Measurements from ENCODE around the gene IMPDH1.

The IMPDH1 gene

DNA sequence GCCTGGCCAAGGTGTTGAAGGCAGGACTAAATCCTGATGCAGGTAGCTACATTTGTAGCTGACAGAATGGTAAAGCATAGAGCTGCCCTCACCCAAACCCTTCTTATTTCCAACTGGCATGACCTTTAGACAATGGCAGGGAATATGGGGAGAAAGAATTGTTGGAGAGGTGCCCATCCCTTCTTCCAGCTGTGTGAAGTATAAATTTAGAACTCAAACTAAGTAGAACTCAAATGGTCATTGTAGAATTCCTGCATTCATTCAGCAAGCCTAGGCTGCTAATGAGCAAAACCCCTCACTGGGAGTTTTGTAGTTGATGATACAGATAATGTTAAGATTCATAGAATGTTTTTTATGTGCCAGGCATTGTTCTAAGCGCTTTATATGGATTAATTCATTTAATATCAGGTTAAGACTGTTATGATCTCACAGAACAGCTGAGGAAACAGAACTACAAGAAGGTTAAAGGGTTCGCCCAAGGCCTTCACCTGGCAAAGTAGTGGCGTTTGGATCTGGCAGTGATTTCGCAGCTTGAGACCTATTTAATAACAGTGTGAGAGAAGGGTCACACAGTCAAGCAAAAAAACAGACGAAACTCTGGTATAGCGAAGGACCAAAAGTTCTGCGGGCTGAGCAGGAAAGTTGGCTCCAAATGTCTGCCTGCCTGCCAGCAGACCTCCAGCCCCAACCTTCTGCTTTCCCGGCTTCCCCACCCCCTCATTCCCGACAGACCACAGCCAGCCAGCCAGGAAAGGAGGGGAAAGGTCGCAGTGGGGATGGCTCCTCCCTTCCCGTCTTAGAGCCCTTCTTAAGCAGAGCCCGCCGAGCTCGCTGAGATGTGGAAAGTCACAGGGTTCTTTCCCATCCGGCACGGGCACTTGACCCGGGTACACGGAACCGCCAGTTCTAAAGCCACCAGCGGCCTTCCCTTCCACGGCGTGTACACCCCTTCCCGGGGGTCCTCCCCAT, 44.3 kb upstream of the IMPDH1 start:
- Histone ChIP-seq H2BK12ac (ENCODE audit: low read length in 2 of 2) (peak overlapping the region; percentile 76 to 89), H2BK5ac (ENCODE audit: low read depth, low read length, poor library complexity, severe bottlenecking) (no peak overlapping the region), H3K23ac (ENCODE audit: low read length in 2 of 2) (no peak overlapping the region), H3K4ac (ENCODE audit: low read depth in 1 of 2, low read length in 2 of 2) (peak overlapping the region; percentile 83 to 97), H3K4me1 (ENCODE audit: control insufficient read depth, insufficient read depth, low read depth, low read length) (peaks cover 15% of the 10 kb centered on the region), H3K27me3 (ENCODE audit: control insufficient read depth in 1 of 2, insufficient read depth in 1 of 2, low read length in 2 of 2) (no peaks in the 10 kb centered on the region), H3K9ac (ENCODE audit: low read length) (peak overlapping the region; percentile 96), H3K79me1 (replicated peaks; ENCODE audit: low read length, poor library complexity, severe bottlenecking) (peaks cover 14% of the 10 kb centered on the region), H2AFZ (ENCODE audit: low read depth, low read length) (no peak overlapping the region), H3K9me3 (ENCODE audit: control insufficient read depth, low read length) (no peaks in the 10 kb centered on the region), H3K4me2 (ENCODE audit: low read length, poor library complexity, severe bottlenecking) (no peak overlapping the region), H3K36me3 (ENCODE audit: control insufficient read depth in 1 of 2, insufficient read depth in 2 of 2, low read depth in 1 of 2, low read length in 2 of 2) (peaks cover 10 to 12% of the 10 kb centered on the region in 2 experiments), H4K91ac (ENCODE audit: low read length) (peak overlapping the region; percentile 89), H2AK5ac (ENCODE audit: low read length, severe bottlenecking) (no peak overlapping the region), H4K8ac (ENCODE audit: low read length) (peak overlapping the region; percentile 95), H3K4me3 (ENCODE audit: insufficient read depth in 1 of 2, low read depth in 1 of 2, low read length in 2 of 2) (peak overlapping the region in 1 of 2 experiments; percentile 97), H3K18ac (ENCODE audit: low read depth in 1 of 2, low read length in 2 of 2) (peak overlapping the region; percentile 90 to 96), H3K14ac (ENCODE audit: low read length in 2 of 2) (no peak overlapping the region), H2BK120ac (ENCODE audit: low read depth, low read length) (no peak overlapping the region), H3K27ac (ENCODE audit: low read length, poor library complexity, severe bottlenecking) (no peak overlapping the region), H2BK15ac (ENCODE audit: low read depth, poor library complexity, severe bottlenecking) (peak overlapping the region; percentile 87)
- WGBS: 20% methylated on average over 21 of the region's 23 CpGs
- DNase-seq: peak; percentile 90

DNA sequence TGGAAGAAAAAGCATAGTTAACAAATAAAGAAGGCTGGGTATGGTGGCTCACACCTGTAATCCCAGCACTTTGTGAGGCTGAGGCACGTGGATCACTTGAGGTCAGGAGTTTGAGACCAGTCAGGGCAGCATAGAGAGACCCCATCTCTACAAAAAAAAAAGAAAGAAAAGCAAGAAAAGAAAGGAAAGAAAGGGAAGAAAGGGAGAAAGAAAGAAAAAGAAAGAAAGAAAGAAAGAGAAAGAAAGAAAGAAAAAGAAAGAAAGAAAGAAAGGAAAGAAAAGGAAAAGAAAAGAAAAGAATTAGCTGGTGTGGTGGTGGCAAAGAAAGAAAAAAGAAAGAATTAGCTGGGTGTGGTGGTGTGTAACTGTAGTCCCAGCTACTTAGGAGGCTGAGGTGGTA, 42.8 kb upstream of the IMPDH1 start:
- no CpG with 5 or more reads among the region's 1 CpG for WGBS
- Histone ChIP-seq H4K8ac (ENCODE audit: low read length) (no peak overlapping the region), H3K79me1 (replicated peaks; ENCODE audit: low read length, poor library complexity, severe bottlenecking) (peaks cover 8% of the 10 kb centered on the region), H3K4me3 (ENCODE audit: insufficient read depth in 1 of 2, low read depth in 1 of 2, low read length in 2 of 2) (no peak overlapping the region), H3K4me2 (ENCODE audit: low read length, poor library complexity, severe bottlenecking) (no peak overlapping the region), H2BK5ac (ENCODE audit: low read depth, low read length, poor library complexity, severe bottlenecking) (no peak overlapping the region), H2AK5ac (ENCODE audit: low read length, severe bottlenecking) (no peak overlapping the region), H3K4ac (ENCODE audit: low read depth in 1 of 2, low read length in 2 of 2) (no peak overlapping the region), H3K36me3 (ENCODE audit: control insufficient read depth in 1 of 2, insufficient read depth in 2 of 2, low read depth in 1 of 2, low read length in 2 of 2) (peaks cover 5 to 7% of the 10 kb centered on the region in 2 experiments), H3K27ac (ENCODE audit: low read length, poor library complexity, severe bottlenecking) (no peak overlapping the region), H2BK15ac (ENCODE audit: low read depth, poor library complexity, severe bottlenecking) (no peak overlapping the region), H3K23ac (ENCODE audit: low read length in 2 of 2) (no peak overlapping the region), H3K4me1 (ENCODE audit: control insufficient read depth, insufficient read depth, low read depth, low read length) (peaks cover 15% of the 10 kb centered on the region), H3K14ac (ENCODE audit: low read length in 2 of 2) (no peak overlapping the region), H2AFZ (ENCODE audit: low read depth, low read length) (no peak overlapping the region), H3K9me3 (ENCODE audit: control insufficient read depth, low read length) (no peaks in the 10 kb centered on the region), H4K91ac (ENCODE audit: low read length) (no peak overlapping the region), H3K18ac (ENCODE audit: low read depth in 1 of 2, low read length in 2 of 2) (no peak overlapping the region), H3K27me3 (ENCODE audit: control insufficient read depth in 1 of 2, insufficient read depth in 1 of 2, low read length in 2 of 2) (no peaks in the 10 kb centered on the region), H3K9ac (ENCODE audit: low read length) (no peak overlapping the region), H2BK12ac (ENCODE audit: low read length in 2 of 2) (no peak overlapping the region), H2BK120ac (ENCODE audit: low read depth, low read length) (no peak overlapping the region)
- DNase-seq: no peak

DNA sequence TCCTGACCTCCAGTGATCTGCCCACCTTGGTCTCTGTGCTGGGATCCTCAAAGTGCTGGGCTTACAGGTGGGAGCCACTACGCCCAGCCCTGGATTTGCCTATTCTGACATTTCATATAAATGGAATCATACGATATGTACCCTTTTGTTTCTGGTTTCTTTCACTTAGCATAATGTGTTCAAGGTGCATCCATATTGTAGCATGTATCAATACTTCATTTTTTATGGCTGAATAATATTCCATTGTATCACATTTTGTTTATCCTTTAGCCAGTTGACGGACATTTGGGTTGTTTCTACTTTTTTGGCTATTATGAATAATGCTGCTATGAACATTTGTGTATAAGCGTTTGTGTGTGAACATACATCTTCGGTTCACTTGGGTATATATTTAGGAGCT, 41.1 kb upstream of the IMPDH1 start:
- Histone ChIP-seq H2BK15ac (ENCODE audit: low read depth, poor library complexity, severe bottlenecking) (no peak overlapping the region), H3K23ac (ENCODE audit: low read length in 2 of 2) (no peak overlapping the region), H3K18ac (ENCODE audit: low read depth in 1 of 2, low read length in 2 of 2) (no peak overlapping the region), H3K14ac (ENCODE audit: low read length in 2 of 2) (no peak overlapping the region), H3K36me3 (ENCODE audit: control insufficient read depth in 1 of 2, insufficient read depth in 2 of 2, low read depth in 1 of 2, low read length in 2 of 2) (no peaks in the 10 kb centered on the region), H3K27ac (ENCODE audit: low read length, poor library complexity, severe bottlenecking) (no peak overlapping the region), H3K27me3 (ENCODE audit: control insufficient read depth in 1 of 2, insufficient read depth in 1 of 2, low read length in 2 of 2) (no peaks in the 10 kb centered on the region), H4K91ac (ENCODE audit: low read length) (no peak overlapping the region), H3K4ac (ENCODE audit: low read depth in 1 of 2, low read length in 2 of 2) (no peak overlapping the region), H4K8ac (ENCODE audit: low read length) (no peak overlapping the region), H3K4me1 (ENCODE audit: control insufficient read depth, insufficient read depth, low read depth, low read length) (peaks cover 8% of the 10 kb centered on the region), H3K9me3 (ENCODE audit: control insufficient read depth, low read length) (no peaks in the 10 kb centered on the region), H3K79me1 (replicated peaks; ENCODE audit: low read length, poor library complexity, severe bottlenecking) (no peaks in the 10 kb centered on the region), H3K4me2 (ENCODE audit: low read length, poor library complexity, severe bottlenecking) (no peak overlapping the region), H3K4me3 (ENCODE audit: insufficient read depth in 1 of 2, low read depth in 1 of 2, low read length in 2 of 2) (no peak overlapping the region), H2BK12ac (ENCODE audit: low read length in 2 of 2) (no peak overlapping the region), H2BK5ac (ENCODE audit: low read depth, low read length, poor library complexity, severe bottlenecking) (no peak overlapping the region), H3K9ac (ENCODE audit: low read length) (no peak overlapping the region), H2BK120ac (ENCODE audit: low read depth, low read length) (no peak overlapping the region), H2AFZ (ENCODE audit: low read depth, low read length) (no peak overlapping the region), H2AK5ac (ENCODE audit: low read length, severe bottlenecking) (no peak overlapping the region)
- no peak for DNase-seq
- 98% methylated on average over 4 of the region's 5 CpGs for WGBS

DNA sequence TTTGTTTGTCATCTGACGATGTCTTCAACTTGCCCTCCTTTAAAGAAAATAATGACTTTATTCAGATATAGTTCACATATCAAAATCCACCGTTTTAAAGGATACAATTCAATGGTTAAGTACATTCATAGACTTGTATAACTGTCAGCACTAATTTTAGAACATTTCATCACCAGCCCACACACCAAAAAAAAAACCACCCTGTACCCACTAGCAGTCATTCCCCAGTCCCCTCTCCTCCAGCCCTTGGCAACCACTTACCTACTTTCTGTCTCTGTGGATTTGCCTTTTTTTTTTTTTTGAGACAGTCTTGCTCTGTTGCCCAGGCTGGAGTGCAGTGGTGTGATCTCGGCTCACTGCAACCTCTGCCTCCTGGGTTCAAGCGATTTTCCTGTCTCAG, 40.6 kb upstream of the IMPDH1 start:
- Histone ChIP-seq H2BK15ac (ENCODE audit: low read depth, poor library complexity, severe bottlenecking) (no peak overlapping the region), H3K36me3 (ENCODE audit: control insufficient read depth in 1 of 2, insufficient read depth in 2 of 2, low read depth in 1 of 2, low read length in 2 of 2) (no peaks in the 10 kb centered on the region), H3K23ac (ENCODE audit: low read length in 2 of 2) (no peak overlapping the region), H3K4me3 (ENCODE audit: insufficient read depth in 1 of 2, low read depth in 1 of 2, low read length in 2 of 2) (no peak overlapping the region), H4K8ac (ENCODE audit: low read length) (no peak overlapping the region), H3K27ac (ENCODE audit: low read length, poor library complexity, severe bottlenecking) (no peak overlapping the region), H3K9me3 (ENCODE audit: control insufficient read depth, low read length) (no peaks in the 10 kb centered on the region), H2BK12ac (ENCODE audit: low read length in 2 of 2) (no peak overlapping the region), H3K4ac (ENCODE audit: low read depth in 1 of 2, low read length in 2 of 2) (no peak overlapping the region), H3K27me3 (ENCODE audit: control insufficient read depth in 1 of 2, insufficient read depth in 1 of 2, low read length in 2 of 2) (no peaks in the 10 kb centered on the region), H2BK120ac (ENCODE audit: low read depth, low read length) (no peak overlapping the region), H4K91ac (ENCODE audit: low read length) (no peak overlapping the region), H3K14ac (ENCODE audit: low read length in 2 of 2) (no peak overlapping the region), H3K4me2 (ENCODE audit: low read length, poor library complexity, severe bottlenecking) (no peak overlapping the region), H3K4me1 (ENCODE audit: control insufficient read depth, insufficient read depth, low read depth, low read length) (peaks cover 8% of the 10 kb centered on the region), H2BK5ac (ENCODE audit: low read depth, low read length, poor library complexity, severe bottlenecking) (no peak overlapping the region), H3K9ac (ENCODE audit: low read length) (no peak overlapping the region), H3K18ac (ENCODE audit: low read depth in 1 of 2, low read length in 2 of 2) (no peak overlapping the region), H3K79me1 (replicated peaks; ENCODE audit: low read length, poor library complexity, severe bottlenecking) (no peaks in the 10 kb centered on the region), H2AFZ (ENCODE audit: low read depth, low read length) (no peak overlapping the region), H2AK5ac (ENCODE audit: low read length, severe bottlenecking) (no peak overlapping the region)
- WGBS: 98% methylated on average over 4 of the region's 4 CpGs
- no peak for DNase-seq

Measured in mesenchymal stem cell (in vitro differentiated cells and primary cell).